IMR-90 (cell line): ENCODE data around the gene ZNF544. TPM values are rescaled to one million over a fixed set of nuclear protein-coding genes. Genes with fewer than 3 reads are reported as not detected.

Experiments
- ATAC-seq: fragments of 200-7000 bp; cut with Tn5 transposase; 2 replicates; pipeline ENCODE4 v1.9.1; 2020; ENCODE audit warnings: low read depth, mild to moderate bottlenecking, moderate library complexity
- BruUV-seq: library from RNA; stranded (reverse); fragments of 400-500 nt; replicated peaks from 2 replicates; lab custom pipeline; 2021; lab: Mats Ljungman, UMichigan
- CTCF ChIA-PET: fragments of 300-600 bp; formaldehyde crosslinking; extraction: SDS; loops from one replicate; lab custom pipeline; 2021; ENCODE audit warnings: antibody characterized with exemption; lab: Yijun Ruan, JAX
- POLR2A ChIA-PET: fragments of 300-600 bp; sonication (Branson Sonifier 250); formaldehyde crosslinking; loops from one replicate; lab custom pipeline; 2022; ENCODE audit warnings: antibody characterized with exemption; ENCODE audit not compliant: unreplicated experiment; lab: Charles Lee
- DNase-seq: peaks from one replicate; pipeline ENCODE4 v3.0.0; 2013
- H2AFZ ChIP-seq: replicated peaks from 2 replicates; pipeline ENCODE3; 2013; ENCODE audit warnings: low read length, mild to moderate bottlenecking; ENCODE audit not compliant: poor library complexity
- H2AK5ac ChIP-seq: 2 replicates; pipeline ENCODE4 v1.6.1; 2013; ENCODE audit warnings: low read depth, low read length, inconsistent platforms
- H2AK9ac ChIP-seq: replicated peaks from 2 replicates; pipeline ENCODE3; 2013; ENCODE audit warnings: mild to moderate bottlenecking, low read depth, low read length, moderate library complexity; ENCODE audit not compliant: poor library complexity
- H2BK120ac ChIP-seq: 2 replicates; pipeline ENCODE4 v1.6.1; 2013; ENCODE audit warnings: low read depth, low read length, inconsistent platforms
- H2BK15ac ChIP-seq: 3 replicates; pipeline ENCODE4 v1.6.1; 2013; ENCODE audit warnings: low read depth, low read length, inconsistent platforms
- H2BK20ac ChIP-seq: 2 replicates; pipeline ENCODE4 v1.6.1; 2013; ENCODE audit warnings: low read depth, mild to moderate bottlenecking, inconsistent platforms, low read length, moderate library complexity
- H2BK5ac ChIP-seq: 2 replicates; pipeline ENCODE4 v1.6.1; 2013; ENCODE audit warnings: mild to moderate bottlenecking, low read depth, low read length, inconsistent platforms; ENCODE audit not compliant: poor library complexity, severe bottlenecking
- H3K14ac ChIP-seq: replicated peaks from 2 replicates; pipeline ENCODE4 v1.6.1; 2013; ENCODE audit warnings: low read depth, low read length, inconsistent platforms
- H3K18ac ChIP-seq: 2 replicates; pipeline ENCODE4 v1.6.1; 2013; ENCODE audit warnings: low read depth, low read length, control low read depth
- H3K23ac ChIP-seq: 2 replicates; pipeline ENCODE4 v1.6.1; 2013; ENCODE audit warnings: low read depth, low read length, inconsistent platforms
- H3K27ac ChIP-seq: 2 replicates; pipeline ENCODE4 v1.5.1; 2013; ENCODE audit warnings: mild to moderate bottlenecking, control low read depth, low read length; ENCODE audit not compliant: insufficient read depth
- H3K27me3 ChIP-seq: 2 replicates; pipeline ENCODE4 v1.6.1; 2013; ENCODE audit warnings: low read length; ENCODE audit not compliant: control insufficient read depth, insufficient read depth
- H3K36me3 ChIP-seq: 2 replicates; pipeline ENCODE4 v1.6.1; 2013; ENCODE audit warnings: low read length, mixed read lengths; ENCODE audit not compliant: control insufficient read depth, insufficient read depth
- H3K4ac ChIP-seq: 2 replicates; pipeline ENCODE4 v1.6.1; 2013; ENCODE audit warnings: low read depth, low read length, inconsistent platforms
- H3K4me1 ChIP-seq: 2 replicates; pipeline ENCODE4 v1.6.1; 2013; ENCODE audit warnings: low read length, mixed read lengths; ENCODE audit not compliant: control insufficient read depth, insufficient read depth
- H3K4me2 ChIP-seq: 2 replicates; pipeline ENCODE4 v1.6.1; 2013; ENCODE audit warnings: low read depth, mild to moderate bottlenecking, control low read depth, low read length, moderate library complexity
- H3K4me3 ChIP-seq: 2 replicates; pipeline ENCODE4 v1.5.1; 2013; ENCODE audit warnings: low read depth, mild to moderate bottlenecking, control low read depth, low read length, moderate library complexity; ENCODE audit not compliant: insufficient read depth
- H3K56ac ChIP-seq: 2 replicates; pipeline ENCODE4 v1.6.1; 2013; ENCODE audit warnings: low read length, inconsistent platforms; ENCODE audit not compliant: insufficient read depth; ENCODE audit errors: extremely low read depth
- H3K79me1 ChIP-seq, 2 experiments: 2 replicates each; pipeline ENCODE4 v1.6.1; 2013; ENCODE audit warnings: low read length in 2 of 2, inconsistent platforms in 1 of 2, low read depth in 1 of 2
- H3K9ac ChIP-seq: 2 replicates; pipeline ENCODE4 v1.6.1; 2013; ENCODE audit warnings: low read depth, low read length, control low read depth
- H3K9me1 ChIP-seq: 2 replicates; pipeline ENCODE4 v1.6.1; 2013; ENCODE audit warnings: low read length, inconsistent platforms; ENCODE audit not compliant: insufficient read depth
- H3K9me3 ChIP-seq: 2 replicates; pipeline ENCODE4 v1.6.1; 2013; ENCODE audit warnings: low read length; ENCODE audit not compliant: control insufficient read depth, insufficient read depth
- H4K20me1 ChIP-seq: 2 replicates; pipeline ENCODE4 v1.6.1; 2013; ENCODE audit warnings: low read length, inconsistent platforms; ENCODE audit not compliant: insufficient read depth
- H4K5ac ChIP-seq: 2 replicates; pipeline ENCODE4 v1.6.1; 2013; ENCODE audit warnings: mild to moderate bottlenecking, low read depth, low read length, control low read depth
- H4K8ac ChIP-seq, 2 experiments: 2 replicates each; pipeline ENCODE4 v1.6.1; 2013; ENCODE audit warnings: low read depth in 2 of 2, low read length in 2 of 2, control low read depth in 1 of 2, inconsistent platforms in 1 of 2
- H4K91ac ChIP-seq: 2 replicates; pipeline ENCODE4 v1.6.1; 2013; ENCODE audit warnings: low read depth, low read length, inconsistent platforms; ENCODE audit not compliant: insufficient read depth
- BHLHE40 ChIP-seq: fragments of 150-350 bp; IDR thresholded peaks from 2 replicates; pipeline ENCODE4 v1.6.1; 2016; ENCODE audit warnings: mild to moderate bottlenecking, low read depth, low read length
- CEBPB ChIP-seq: IDR thresholded peaks from 2 replicates; pipeline ENCODE4 v1.6.1; 2012; ENCODE audit warnings: low read depth, low read length, improper control_type of control experiment
- CHD1 ChIP-seq: IDR thresholded peaks from 2 replicates; pipeline ENCODE4 v1.6.1; 2012; ENCODE audit warnings: low read depth, low read length, improper control_type of control experiment
- CTCF ChIP-seq: conservative IDR thresholded peaks from 2 replicates; pipeline ENCODE4 v1.5.1; 2012; ENCODE audit warnings: mild to moderate bottlenecking, low read depth, low read length, improper control_type of control experiment
- ELK1 ChIP-seq: fragments of 150-350 bp; IDR thresholded peaks from 2 replicates; pipeline ENCODE4 v1.6.1; 2016; ENCODE audit warnings: low read depth, mild to moderate bottlenecking, low read length, moderate library complexity, borderline replicate concordance
- FOS ChIP-seq: fragments of 150-350 bp; IDR thresholded peaks from 2 replicates; pipeline ENCODE4 v1.6.1; 2016; ENCODE audit warnings: low read depth, low read length
- MAFK ChIP-seq: IDR thresholded peaks from 2 replicates; pipeline ENCODE4 v1.6.1; 2012; ENCODE audit warnings: low read depth, low read length, improper control_type of control experiment
- MAZ ChIP-seq: IDR thresholded peaks from 2 replicates; pipeline ENCODE4 v1.6.1; 2012; ENCODE audit warnings: low read depth, mild to moderate bottlenecking, low read length, improper control_type of control experiment, moderate library complexity, borderline replicate concordance
- MXI1 ChIP-seq: IDR thresholded peaks from 2 replicates; pipeline ENCODE4 v1.6.1; 2012; ENCODE audit warnings: low read depth, mild to moderate bottlenecking, low read length, moderate library complexity, borderline replicate concordance
- NFE2L2 ChIP-seq: fragments of 150-350 bp; IDR thresholded peaks from 2 replicates; pipeline ENCODE4 v1.6.1; 2016; ENCODE audit warnings: low read depth, mild to moderate bottlenecking, low read length
- POLR2A ChIP-seq: IDR thresholded peaks from 2 replicates; pipeline ENCODE4 v1.6.1; 2012; ENCODE audit warnings: mild to moderate bottlenecking, low read depth, low read length
- RAD21 ChIP-seq: IDR thresholded peaks from 2 replicates; pipeline ENCODE4 v1.6.1; 2012; ENCODE audit warnings: low read length, improper control_type of control experiment
- RCOR1 ChIP-seq: IDR thresholded peaks from 2 replicates; pipeline ENCODE4 v1.6.1; 2012; ENCODE audit warnings: mild to moderate bottlenecking, low read length, improper control_type of control experiment; ENCODE audit not compliant: insufficient replicate concordance
- RFX5 ChIP-seq: IDR thresholded peaks from 2 replicates; pipeline ENCODE4 v1.8.0; 2012; ENCODE audit warnings: low read depth, mild to moderate bottlenecking, low read length, moderate library complexity
- SMC3 ChIP-seq: fragments of 150-350 bp; IDR thresholded peaks from 2 replicates; pipeline ENCODE4 v1.6.1; 2016; ENCODE audit warnings: low read depth, mild to moderate bottlenecking, antibody characterized with exemption, low read length, moderate library complexity
- USF2 ChIP-seq: fragments of 150-350 bp; IDR thresholded peaks from 2 replicates; pipeline ENCODE4 v1.6.1; 2017; ENCODE audit warnings: mild to moderate bottlenecking, antibody characterized with exemption, low read length, low read depth
- WGBS, 2 experiments: methylation state at CpG; one replicate each; pipeline versions ENCODE4 v1.1.5 to v1.1.7; 2013; ENCODE audit warnings: missing lambda C conversion rate in 2 of 2; ENCODE audit not compliant: insufficient read length in 1 of 2; ENCODE audit errors: extremely low coverage in 2 of 2; 5-methylcytosine and 5-hydroxymethylcytosine counted together
- dilution Hi-C: fragments of 300-500 bp; cut with HindIII; formaldehyde crosslinking; loops from one replicate; pipeline ENCODE4 v1.14.3; 2018; ENCODE audit warnings: low sequenced_read_pairs; ENCODE audit not compliant: unreplicated experiment
- in situ Hi-C: fragments of 300-500 bp; cut with MboI; formaldehyde crosslinking; loops from 3 replicates; pipeline ENCODE4 v1.14.3; 2019; ENCODE audit warnings: low sequenced_read_pairs, inconsistent platforms, mixed read lengths
- intact Hi-C: fragments of 100-400 bp; cut with micrococcal nuclease; formaldehyde crosslinking; loops from 2 replicates; pipeline ENCODE4 v1.10.0; 2022
- polyA plus RNA-seq, 3 experiments: library from polyadenylated mRNA; depleted of rRNA; stranded (reverse); fragments of >200 nt; gene quantifications; 2 replicates each; pipeline ENCODE4 v1.2.3, GENCODE V29; 2012; ENCODE audit warnings: low replicate concordance in 1 of 3
- total RNA-seq: library from RNA; depleted of rRNA; stranded (reverse); fragments of >200 nt; gene quantifications from 2 replicates; pipeline ENCODE4 v1.2.3, GENCODE V29; 2012

The ZNF544 gene
- total and polyA plus RNA-seq, 2 of the 4 experiments (the other 2 are of a cell fraction): 19.3 to 45.9 TPM

GRCh38 chr19:58304748-58305064, 76.0 kb downstream of the ZNF544 start:
- no peak overlapping the region for H2AFZ ChIP-seq
- H2BK20ac ChIP-seq: no peak overlapping the region
- peak overlapping the region; percentile 12; the same call in 1 of the 2 replicates for H3K56ac ChIP-seq
- no peaks in the 10 kb centered on the region for H3K27me3 ChIP-seq
- peaks cover 39 to 60% of the 10 kb centered on the region in 2 experiments for H3K79me1 ChIP-seq
- CTCF ChIA-PET: no interaction called here
- no peak for DNase-seq
- H3K14ac ChIP-seq: no peak overlapping the region
- peak overlapping the region; percentile 56; the same call in 1 of the 2 replicates for H3K4me2 ChIP-seq
- peaks cover 2% of the 10 kb centered on the region; the same call in 1 of the 2 replicates for H3K4me1 ChIP-seq
- no peak overlapping the region for H2BK120ac ChIP-seq
- POLR2A ChIA-PET: no interaction called here
- in situ Hi-C loops (no loop called here), intact Hi-C loops (loop anchor here (5.0 kb wide), 1 partner anchor 213 kb away; the partner anchor contains the start of gene ZBTB45), dilution Hi-C loops (no loop called here)
- no peak overlapping the region for H3K23ac ChIP-seq
- peak overlapping the region; percentile 33; the same call in 1 of the 2 replicates for H3K4me3 ChIP-seq
- H3K27ac ChIP-seq: no peak overlapping the region
- H4K5ac ChIP-seq: peak overlapping the region; percentile 11; the same call in 1 of the 2 replicates
- H3K4ac ChIP-seq: no peak overlapping the region; the same call in 1 of the 2 replicates
- 29% methylated on average over 3 of the region's 7 CpGs; no CpG with 5 or more reads in 1 of the 2 experiments for WGBS, 2 experiments
- H4K91ac ChIP-seq: no peak overlapping the region
- no peak overlapping the region for H3K9ac ChIP-seq
- H3K9me3 ChIP-seq: no peaks in the 10 kb centered on the region; the same call in 1 of the 2 replicates
- no peak overlapping the region for H2AK5ac ChIP-seq
- TF ChIP-seq BHLHE40 (no peak), MAFK (no peak), NFE2L2 (no peak), RAD21 (no peak), ELK1 (no peak), CTCF (no peak), MAZ (no peak), RCOR1 (no peak), FOS (no peak), POLR2A (no peak), CEBPB (no peak), USF2 (no peak), MXI1 (no peak), CHD1 (no peak), SMC3 (no peak), RFX5 (no peak)
- BruUV-seq: no TSS peak
- H2BK15ac ChIP-seq: no peak overlapping the region
- H4K20me1 ChIP-seq: peaks cover 4% of the 10 kb centered on the region; the same call in 1 of the 2 replicates
- H3K9me1 ChIP-seq: peaks cover 3% of the 10 kb centered on the region; the same call in 1 of the 2 replicates
- peak overlapping the region; percentile 70 to 93 for H4K8ac ChIP-seq
- no peak overlapping the region for H2AK9ac ChIP-seq
- H2BK5ac ChIP-seq: peak overlapping the region; percentile 12
- peak; percentile 12 for ATAC-seq
- no peak overlapping the region for H3K18ac ChIP-seq
- H3K36me3 ChIP-seq: peaks cover 27% of the 10 kb centered on the region
